ENCODE results near the gene ALOX12.

GRCh38 chr17:7024402-7024785 lies 28.5 kb downstream of the ALOX12 start:
- TF ChIP-seq CTCF (IDR thresholded peaks at IDR 0.05 in 8 of 11, conservative IDR thresholded peaks at IDR 0.05 in 3 of 11) (no peak), POLR2AphosphoS5 (IDR thresholded peaks at IDR 0.05) (no peak)

Data from spleen (tissue), 7 donors.